HEK293 (cell line): ENCODE data around the gene DDB1.

Experiments used
- CTCF ChIA-PET: fragments of 350-600 bp; formaldehyde crosslinking; extraction: SDS; loops from one replicate; lab custom pipeline; 2021; ENCODE audit warnings: antibody characterized with exemption; lab: Yijun Ruan, JAX
- POLR2A ChIA-PET: fragments of 300-600 bp; formaldehyde crosslinking; extraction: SDS; loops from one replicate; lab custom pipeline; 2020; ENCODE audit warnings: antibody characterized with exemption, inconsistent platforms; lab: Yijun Ruan, JAX
- H3K27ac ChIP-seq: fragments of 200-500 bp; sonication (Bioruptor generic); 2 replicates; pipeline ENCODE4 v1.5.1; 2014; ENCODE audit warnings: low read depth, low read length, control low read depth, inconsistent platforms; ENCODE audit errors: extremely low read depth
- H3K36me3 ChIP-seq, 2 experiments: fragments of 200-500 bp in 1 of 2; sonication (Bioruptor generic) in 1 of 2; 1 replicate in 1 of 2; 2 replicates in 1 of 2; pipeline ENCODE4 v1.5.1; 2014 to 2017; ENCODE audit warnings: inconsistent platforms in 2 of 2, low read length in 2 of 2; ENCODE audit not compliant: control insufficient read depth in 2 of 2, insufficient read depth in 1 of 2
- H3K4me1 ChIP-seq: fragments of 200-500 bp; sonication (Bioruptor generic); 2 replicates; pipeline ENCODE4 v1.5.1; 2014; ENCODE audit warnings: mild to moderate bottlenecking, low read length, inconsistent platforms; ENCODE audit not compliant: control insufficient read depth, insufficient read depth
- H3K4me3 ChIP-seq: 2 replicates; pipeline ENCODE4 v1.5.1; 2011; ENCODE audit warnings: low read depth, mild to moderate bottlenecking, control low read depth, low read length, moderate library complexity
- H3K9me3 ChIP-seq: fragments of 200-500 bp; sonication (Bioruptor generic); 2 replicates; pipeline ENCODE4 v1.5.1; 2014; ENCODE audit warnings: low read depth, low read length, inconsistent platforms; ENCODE audit not compliant: control insufficient read depth, insufficient read depth
- ATF2 ChIP-seq: fragments of 450-650 bp; formaldehyde crosslinking; IDR thresholded peaks from 2 replicates; pipeline ENCODE4 v1.5.1; 2016; ENCODE audit warnings: missing biosample characterization, missing genetic modification characterization, low read depth
- BCL11A ChIP-seq: fragments of 450-650 bp; formaldehyde crosslinking; IDR thresholded peaks from 2 replicates; pipeline ENCODE4 v1.5.1; 2016; ENCODE audit warnings: low read depth, missing biosample characterization, missing genetic modification characterization
- CTCF ChIP-seq: fragments of 450-650 bp; formaldehyde crosslinking; IDR thresholded peaks from 2 replicates; pipeline ENCODE4 v1.5.1; 2016; ENCODE audit warnings: missing biosample characterization, missing genetic modification characterization
- HOXD13 ChIP-seq: sonication (generic); formaldehyde crosslinking; IDR thresholded peaks from 2 replicates; pipeline ENCODE4 v1.8.0; 2022; ENCODE audit warnings: missing genetic modification reagents, borderline replicate concordance
- IKZF3 ChIP-seq: fragments of 450-650 bp; IDR thresholded peaks from 2 replicates; pipeline ENCODE4 v1.5.0; 2018; ENCODE audit warnings: missing biosample characterization, mild to moderate bottlenecking, missing genetic modification characterization, moderate library complexity
- MZF1 ChIP-seq: fragments of 450-650 bp; formaldehyde crosslinking; IDR thresholded peaks from 2 replicates; pipeline ENCODE4 v1.5.1; 2017; ENCODE audit warnings: missing biosample characterization, missing genetic modification characterization, borderline replicate concordance
- OSR2 ChIP-seq: fragments of 450-650 bp; formaldehyde crosslinking; IDR thresholded peaks from 2 replicates; pipeline ENCODE4 v1.5.1; 2016; ENCODE audit warnings: missing biosample characterization, missing genetic modification characterization
- SCRT1 ChIP-seq: fragments of 450-650 bp; formaldehyde crosslinking; IDR thresholded peaks from 2 replicates; pipeline ENCODE4 v1.5.1; 2016; ENCODE audit warnings: missing biosample characterization, missing genetic modification characterization, borderline replicate concordance
- ZBTB48 ChIP-seq: fragments of 450-650 bp; formaldehyde crosslinking; IDR thresholded peaks from 2 replicates; pipeline ENCODE4 v1.5.1; 2016; ENCODE audit warnings: missing biosample characterization, missing genetic modification characterization
- ZFHX2 ChIP-seq: fragments of 450-650 bp; formaldehyde crosslinking; conservative IDR thresholded peaks from 2 replicates; pipeline ENCODE4 v1.5.1; 2016; ENCODE audit warnings: missing biosample characterization, missing genetic modification characterization
- ZFP69B ChIP-seq: fragments of 450-650 bp; formaldehyde crosslinking; IDR thresholded peaks from 2 replicates; pipeline ENCODE4 v1.5.1; 2016; ENCODE audit warnings: missing biosample characterization, missing genetic modification characterization
- ZNF114 ChIP-seq: fragments of 450-650 bp; formaldehyde crosslinking; IDR thresholded peaks from 2 replicates; pipeline ENCODE4 v1.5.0; 2017; ENCODE audit warnings: missing biosample characterization, missing genetic modification characterization
- ZNF174 ChIP-seq: fragments of 450-650 bp; formaldehyde crosslinking; IDR thresholded peaks from 2 replicates; pipeline ENCODE4 v1.5.0; 2017; ENCODE audit warnings: missing biosample characterization, mild to moderate bottlenecking, missing genetic modification characterization
- ZNF175 ChIP-seq: fragments of 450-650 bp; formaldehyde crosslinking; IDR thresholded peaks from 2 replicates; pipeline ENCODE4 v1.5.1; 2016; ENCODE audit warnings: missing biosample characterization, missing genetic modification characterization
- ZNF23 ChIP-seq: fragments of 450-650 bp; formaldehyde crosslinking; IDR thresholded peaks from 2 replicates; pipeline ENCODE4 v1.5.1; 2016; ENCODE audit warnings: missing biosample characterization, missing genetic modification characterization, borderline replicate concordance
- ZNF292 ChIP-seq: fragments of 450-650 bp; formaldehyde crosslinking; IDR thresholded peaks from 2 replicates; pipeline ENCODE4 v1.5.1; 2016; ENCODE audit warnings: low read depth, missing biosample characterization, missing genetic modification characterization, borderline replicate concordance
- ZNF362 ChIP-seq: fragments of 450-650 bp; formaldehyde crosslinking; IDR thresholded peaks from 2 replicates; pipeline ENCODE4 v1.5.1; 2016; ENCODE audit warnings: missing biosample characterization, missing genetic modification characterization
- ZNF449 ChIP-seq: fragments of 450-650 bp; formaldehyde crosslinking; IDR thresholded peaks from 2 replicates; pipeline ENCODE4 v1.5.1; 2017; ENCODE audit warnings: missing biosample characterization, mild to moderate bottlenecking, missing genetic modification characterization, moderate library complexity
- ZNF544 ChIP-seq: fragments of 450-650 bp; formaldehyde crosslinking; IDR thresholded peaks from 2 replicates; pipeline ENCODE4 v1.5.0; 2017; ENCODE audit warnings: missing biosample characterization, missing genetic modification characterization
- ZNF571 ChIP-seq: fragments of 450-650 bp; formaldehyde crosslinking; IDR thresholded peaks from 2 replicates; pipeline ENCODE4 v1.5.0; 2017; ENCODE audit warnings: missing biosample characterization, missing genetic modification characterization
- ZNF585B ChIP-seq: fragments of 450-650 bp; formaldehyde crosslinking; IDR thresholded peaks from 2 replicates; pipeline ENCODE4 v1.5.1; 2016; ENCODE audit warnings: missing biosample characterization, missing genetic modification characterization
- ZNF600 ChIP-seq: fragments of 450-650 bp; formaldehyde crosslinking; IDR thresholded peaks from 2 replicates; pipeline ENCODE4 v1.5.1; 2016; ENCODE audit warnings: missing biosample characterization, missing genetic modification characterization
- ZNF621 ChIP-seq: fragments of 450-650 bp; formaldehyde crosslinking; IDR thresholded peaks from 2 replicates; pipeline ENCODE4 v1.5.1; 2017; ENCODE audit warnings: missing biosample characterization, missing genetic modification characterization
- ZNF645 ChIP-seq: fragments of 450-650 bp; formaldehyde crosslinking; IDR thresholded peaks from 2 replicates; pipeline ENCODE4; 2016; ENCODE audit warnings: missing biosample characterization, missing genetic modification characterization
- ZNF654 ChIP-seq: fragments of 450-650 bp; formaldehyde crosslinking; IDR thresholded peaks from 2 replicates; pipeline ENCODE4 v1.5.1; 2016; ENCODE audit warnings: low read depth, missing biosample characterization, missing genetic modification characterization
- ZNF660 ChIP-seq: fragments of 450-650 bp; IDR thresholded peaks from 2 replicates; pipeline ENCODE4 v1.5.1; 2018; ENCODE audit warnings: missing biosample characterization, mild to moderate bottlenecking, missing genetic modification characterization
- ZNF677 ChIP-seq: fragments of 450-650 bp; IDR thresholded peaks from 2 replicates; pipeline ENCODE4 v1.5.0; 2018; ENCODE audit warnings: missing biosample characterization, mild to moderate bottlenecking, missing genetic modification characterization, moderate library complexity
- ZSCAN16 ChIP-seq: fragments of 450-650 bp; formaldehyde crosslinking; IDR thresholded peaks from 2 replicates; pipeline ENCODE4 v1.5.1; 2016; ENCODE audit warnings: missing biosample characterization, missing genetic modification characterization
- ZSCAN5A ChIP-seq: fragments of 450-650 bp; formaldehyde crosslinking; IDR thresholded peaks from 2 replicates; pipeline ENCODE4 v1.5.1; 2016; ENCODE audit warnings: missing biosample characterization, missing genetic modification characterization

DDB1 gene

GRCh38 chr11:61352038-61352437 is 19.1 kb upstream of the DDB1 start:
- TF ChIP-seq BCL11A (no peak), MZF1 (no peak), ZNF449 (tag by site-specific recombination) (no peak), IKZF3 (tag by site-specific recombination) (no peak), ZNF292 (tag by site-specific recombination) (no peak), ZSCAN5A (tag by site-specific recombination) (no peak), ZNF621 (no peak), ZSCAN16 (tag by site-specific recombination) (no peak), ZNF654 (tag by site-specific recombination) (no peak), HOXD13 (CRISPR knock-in tag) (no peak), ZNF114 (no peak), SCRT1 (tag by site-specific recombination) (no peak), ZFHX2 (tag by site-specific recombination) (no peak)
- Histone ChIP-seq H3K9me3 (no peaks in the 10 kb centered on the region), H3K27ac (no peak overlapping the region), H3K36me3 (peaks cover 0 to 61% of the 10 kb centered on the region in 2 experiments; a peak in 2 of 3 replicates), H3K4me3 (no peak overlapping the region), H3K4me1 (no peaks in the 10 kb centered on the region)
- ChIA-PET CTCF (interaction anchor here (0.7 kb wide), 1 partner anchor 16 kb away, joined by 3 read pairs; no protein-coding TSS in a partner anchor), POLR2A (interaction anchor here (1.5 to 2.8 kb wide), 2 partner anchors 8 to 10 kb away, joined by 3 to 11 read pairs; partner anchors contain the start of genes CYB561A3 and TMEM138)

GRCh38 chr11:61350803-61351202 is 17.9 kb upstream of the DDB1 start:
- H3K36me3 ChIP-seq = peaks cover 0 to 70% of the 10 kb centered on the region in 2 experiments; a peak in 2 of 3 replicates
- no peaks in the 10 kb centered on the region for H3K4me1 ChIP-seq
- no peak overlapping the region for H3K27ac ChIP-seq
- no peaks in the 10 kb centered on the region for H3K9me3 ChIP-seq
- POLR2A ChIA-PET = interaction anchor here (1.5 kb wide), 1 partner anchor 9 kb away, joined by 3 read pairs; no protein-coding TSS in a partner anchor
- CTCF ChIA-PET = interaction anchor here (0.8 kb wide), 1 partner anchor 12 kb away, joined by 3 read pairs; no protein-coding TSS in a partner anchor
- no peak overlapping the region for H3K4me3 ChIP-seq
- TF ChIP-seq ZNF585B (tag by site-specific recombination) (no peak), ZNF600 (tag by site-specific recombination) (no peak), CTCF (tag by site-specific recombination) (no peak), ZNF175 (tag by site-specific recombination) (no peak), ZFP69B (no peak), ZNF544 (tag by site-specific recombination) (no peak), ZNF645 (tag by site-specific recombination) (no peak), ZNF362 (tag by site-specific recombination) (no peak), ATF2 (tag by site-specific recombination) (no peak), ZNF660 (tag by site-specific recombination) (no peak), OSR2 (tag by site-specific recombination) (no peak), ZBTB48 (tag by site-specific recombination) (no peak), ZNF23 (tag by site-specific recombination) (no peak), ZNF174 (tag by site-specific recombination) (no peak), ZNF677 (tag by site-specific recombination) (no peak), ZNF571 (tag by site-specific recombination) (no peak)
